H1 (cell line): ENCODE measurements around the gene HNRNPA1. TPM values are rescaled to one million over a fixed set of nuclear protein-coding genes. Genes with fewer than 3 reads are reported as not detected.

Experiments
- CTCF ChIA-PET: fragments of 300-600 bp; sonication (Branson Sonifier 250); formaldehyde crosslinking; loops from one replicate; lab custom pipeline; 2021; ENCODE audit not compliant: partially characterized antibody; lab: Charles Lee
- POLR2A ChIA-PET: fragments of 300-600 bp; sonication (Branson Sonifier 250); formaldehyde crosslinking; loops from one replicate; lab custom pipeline; 2021; ENCODE audit warnings: inconsistent platforms; ENCODE audit not compliant: partially characterized antibody; lab: Charles Lee
- DNase-seq, 2 experiments: peaks; one replicate each; pipeline versions ENCODE4 v3.0.0 to v3.0.0-alpha.2; 2010 to 2022; ENCODE audit warnings: low spot score in 2 of 2, low read depth in 1 of 2, mixed read lengths in 1 of 2
- FAIRE-seq: peaks from 2 replicates; lab custom pipeline; 2011; peaks lifted over from hg19 to GRCh38; lab: Jason Lieb, UNC
- H2AFZ ChIP-seq: 2 replicates; pipeline ENCODE4 v1.8.1; 2012; ENCODE audit warnings: low read length, inconsistent platforms
- H2AK5ac ChIP-seq: 2 replicates; pipeline ENCODE4 v1.6.1; 2013; ENCODE audit warnings: low read depth, low read length
- H2BK120ac ChIP-seq: replicated peaks from 2 replicates; pipeline ENCODE3; 2013; ENCODE audit warnings: low read depth, low read length, inconsistent platforms
- H2BK12ac ChIP-seq: 2 replicates; pipeline ENCODE4 v1.6.1; 2013; ENCODE audit warnings: low read depth, low read length
- H2BK15ac ChIP-seq: 2 replicates; pipeline ENCODE4 v1.6.1; 2013; ENCODE audit warnings: low read length
- H2BK20ac ChIP-seq: 2 replicates; pipeline ENCODE4 v1.6.1; 2013; ENCODE audit warnings: low read length
- H2BK5ac ChIP-seq: 2 replicates; pipeline ENCODE4 v1.6.1; 2013; ENCODE audit warnings: low read depth, low read length
- H3K14ac ChIP-seq: 2 replicates; pipeline ENCODE4 v1.6.1; 2013; ENCODE audit warnings: inconsistent platforms; ENCODE audit not compliant: insufficient read length
- H3K18ac ChIP-seq: 2 replicates; pipeline ENCODE4 v1.6.1; 2013; ENCODE audit warnings: low read length; ENCODE audit errors: extremely low read depth
- H3K23ac ChIP-seq: 2 replicates; pipeline ENCODE4 v1.6.1; 2013; ENCODE audit warnings: inconsistent platforms; ENCODE audit not compliant: insufficient read length
- H3K23me2 ChIP-seq: 2 replicates; pipeline ENCODE4 v1.6.1; 2013; ENCODE audit warnings: low read depth, low read length
- H3K27ac ChIP-seq: 2 replicates; pipeline ENCODE4 v1.6.1; 2011; ENCODE audit warnings: low read depth, low read length, inconsistent platforms
- H3K27me3 ChIP-seq, 4 experiments: replicated peaks in 1 of 4; 1 replicate in 1 of 4; 2 replicates in 3 of 4; pipeline versions ENCODE4 v1.6.1 to v1.8.1; 2011 to 2013; ENCODE audit warnings: low read length in 3 of 4, mild to moderate bottlenecking in 3 of 4, inconsistent platforms in 2 of 4, mixed read lengths in 2 of 4, moderate library complexity in 1 of 4; ENCODE audit not compliant: control insufficient read depth in 3 of 4, insufficient read depth in 3 of 4; ENCODE audit errors: extremely low read depth in 1 of 4
- H3K36me3 ChIP-seq, 4 experiments: 2 replicates each; pipeline versions ENCODE4 v1.6.1 to v1.8.1; 2011 to 2013; ENCODE audit warnings: mild to moderate bottlenecking in 4 of 4, low read length in 3 of 4, moderate library complexity in 2 of 4, control low read depth in 1 of 4, inconsistent platforms in 1 of 4; ENCODE audit not compliant: insufficient read depth in 4 of 4, control insufficient read depth in 2 of 4
- H3K4ac ChIP-seq: replicated peaks from 2 replicates; pipeline ENCODE3; 2013; ENCODE audit warnings: low read length, low read depth, mixed read lengths, inconsistent platforms; ENCODE audit not compliant: insufficient read length
- H3K4me1 ChIP-seq, 4 experiments: replicated peaks in 1 of 4; 1 replicate in 1 of 4; 2 replicates in 3 of 4; pipeline versions ENCODE4 v1.6.1 to v1.8.1; 2011 to 2013; ENCODE audit warnings: low read length in 3 of 4, inconsistent platforms in 2 of 4, mixed read lengths in 1 of 4; ENCODE audit not compliant: insufficient read depth in 4 of 4, control insufficient read depth in 3 of 4
- H3K4me2 ChIP-seq, 2 experiments: 2 replicates each; pipeline versions ENCODE4 v1.6.1 to v1.8.1; 2011 to 2013; ENCODE audit warnings: low read depth in 2 of 2, low read length in 2 of 2, control low read depth in 1 of 2, inconsistent platforms in 1 of 2, mild to moderate bottlenecking in 1 of 2; ENCODE audit not compliant: insufficient read depth in 1 of 2
- H3K4me3 ChIP-seq, 4 experiments: fragments of 200-600, 300-600 bp in 1 of 4; sonication (generic), shearing (Covaris generic), sonication (Bioruptor Twin) in 1 of 4; 2 replicates each; pipeline versions ENCODE4 v1.5.1 to v1.8.1; 2011 to 2016; ENCODE audit warnings: low read length in 4 of 4, low read depth in 3 of 4, control low read depth in 2 of 4, inconsistent platforms in 2 of 4, mild to moderate bottlenecking in 2 of 4, mixed read lengths in 1 of 4, moderate library complexity in 1 of 4; ENCODE audit not compliant: insufficient read depth in 2 of 4; ENCODE audit errors: extremely low read depth in 1 of 4
- H3K56ac ChIP-seq: replicated peaks from 2 replicates; pipeline ENCODE3; 2013; ENCODE audit warnings: low read depth, mild to moderate bottlenecking, mixed read lengths, low read length, inconsistent platforms; ENCODE audit not compliant: insufficient read length
- H3K79me1 ChIP-seq: 2 replicates; pipeline ENCODE4 v1.6.1; 2013; ENCODE audit warnings: low read depth, low read length, control low read depth
- H3K79me2 ChIP-seq, 2 experiments: 2 replicates each; pipeline versions ENCODE4 v1.6.1 to v1.8.1; 2012 to 2013; ENCODE audit warnings: low read length in 2 of 2, mild to moderate bottlenecking in 2 of 2, inconsistent platforms in 1 of 2; ENCODE audit not compliant: insufficient read depth in 2 of 2, control insufficient read depth in 1 of 2
- H3K9ac ChIP-seq, 4 experiments: replicated peaks in 1 of 4; 1 replicate in 1 of 4; 2 replicates in 3 of 4; pipeline versions ENCODE4 v1.6.1 to v1.8.1; 2011 to 2013; ENCODE audit warnings: low read depth in 3 of 4, low read length in 3 of 4, control low read depth in 2 of 4, mild to moderate bottlenecking in 2 of 4, moderate library complexity in 2 of 4, inconsistent platforms in 1 of 4; ENCODE audit errors: extremely low read depth in 1 of 4
- H3K9me3 ChIP-seq, 2 experiments: 2 replicates each; pipeline versions ENCODE4 v1.6.1 to v1.8.1; 2012 to 2013; ENCODE audit warnings: mild to moderate bottlenecking in 2 of 2, moderate library complexity in 2 of 2, control low read depth in 1 of 2, inconsistent platforms in 1 of 2, low read depth in 1 of 2, low read length in 1 of 2, mixed read lengths in 1 of 2; ENCODE audit not compliant: insufficient read depth in 2 of 2
- H4K20me1 ChIP-seq, 2 experiments: replicated peaks in 1 of 2; 2 replicates each; pipeline versions ENCODE3 to v1.8.1; 2011 to 2013; ENCODE audit warnings: inconsistent platforms in 2 of 2, low read length in 2 of 2, mild to moderate bottlenecking in 1 of 2; ENCODE audit not compliant: insufficient read depth in 2 of 2, control insufficient read depth in 1 of 2
- H4K5ac ChIP-seq: 2 replicates; pipeline ENCODE4 v1.6.1; 2013; ENCODE audit warnings: low read length, low read depth, mixed read lengths, inconsistent platforms; ENCODE audit not compliant: insufficient read length
- H4K8ac ChIP-seq: 2 replicates; pipeline ENCODE4 v1.8.0; 2013; ENCODE audit warnings: mild to moderate bottlenecking, moderate library complexity, low read length, inconsistent platforms; ENCODE audit not compliant: insufficient read depth; ENCODE audit errors: extremely low read depth
- H4K91ac ChIP-seq: replicated peaks from 2 replicates; pipeline ENCODE3; 2013; ENCODE audit warnings: low read length, mixed read lengths, inconsistent platforms; ENCODE audit not compliant: insufficient read length
- ATF2 ChIP-seq: IDR thresholded peaks from 2 replicates; pipeline ENCODE4 v1.6.1; 2012; ENCODE audit warnings: low read length, inconsistent platforms
- CHD1 ChIP-seq: IDR thresholded peaks from 2 replicates; pipeline ENCODE4 v1.6.1; 2012; ENCODE audit warnings: low read depth, low read length, improper control_type of control experiment
- CHD2 ChIP-seq: IDR thresholded peaks from 2 replicates; pipeline ENCODE4 v1.6.1; 2012; ENCODE audit warnings: low read length, improper control_type of control experiment
- CTBP2 ChIP-seq: IDR thresholded peaks from 2 replicates; pipeline ENCODE4 v1.7.0; 2011; ENCODE audit warnings: borderline replicate concordance, mild to moderate bottlenecking, moderate library complexity, mixed read lengths, low read length; ENCODE audit not compliant: insufficient read depth, insufficient read length
- FOSL1 ChIP-seq: IDR thresholded peaks from 2 replicates; pipeline ENCODE4 v1.6.1; 2011; ENCODE audit warnings: mild to moderate bottlenecking, low read depth, low read length, moderate library complexity; ENCODE audit not compliant: insufficient read depth
- HDAC6 ChIP-seq: IDR thresholded peaks from one replicate; pipeline ENCODE4 v1.7.1; 2012; ENCODE audit warnings: low read depth, mild to moderate bottlenecking, inconsistent platforms, low read length, moderate library complexity
- MAX ChIP-seq: IDR thresholded peaks from 2 replicates; pipeline ENCODE4 v1.6.1; 2012; ENCODE audit warnings: inconsistent platforms
- WGBS, 2 experiments: shearing (Covaris generic) in 1 of 2; methylation state at CpG; one replicate each; pipeline versions ENCODE4 v1.1.6 to v1.1.7; 2013 to 2015; ENCODE audit warnings: low lambda C conversion rate in 2 of 2, mixed read lengths in 2 of 2, inconsistent platforms in 1 of 2, low coverage in 1 of 2, missing lambda C conversion rate in 1 of 2; ENCODE audit not compliant: insufficient replicate concordance in 2 of 2, insufficient coverage in 1 of 2, insufficient read length in 1 of 2; ENCODE audit errors: extremely low coverage in 1 of 2, missing lambda C conversion rate in 1 of 2; 5-methylcytosine and 5-hydroxymethylcytosine counted together
- polyA plus RNA-seq, 7 experiments: library from polyadenylated mRNA; depleted of rRNA in 3 of 7; stranded (reverse) in 5 of 7; unstranded in 2 of 7; fragments of >200 nt in 5 of 7; fragments of 200-250 nt in 2 of 7; gene quantifications; 1 replicate in 5 of 7; 2 replicates in 1 of 7; 4 replicates in 1 of 7; pipeline versions ENCODE4 v1.2.1 to v1.2.3, GENCODE V29; 2011 to 2013; ENCODE audit warnings: missing spikeins in 2 of 7, mixed read lengths in 2 of 7
- total RNA-seq: library from RNA; stranded (reverse); fragmentation: NEBNext Ultra II Directional; extraction: Animal tissue kit (Norgen Biotek cat#: 25700); gene quantifications from 2 replicates; pipeline ENCODE4 v1.2.1, GENCODE V29; 2021

HNRNPA1 gene
- total and polyA plus RNA-seq, 2 of the 8 experiments (the other 6 are each of a cell fraction or from before 2014, with no cell fraction given), result 835 to 2,738 TPM

- WGBS, 2 experiments, result 91% methylated on average over 4 of the region's 4 CpGs; no CpG with 5 or more reads in 1 of the 2 experiments
- POLR2A ChIA-PET, result interaction anchor here (0.6 to 44.8 kb wide), 8 partner anchors 9 to 202 kb away, joined by 3 to 1006 read pairs (median 9); partner anchors contain the start of genes CBX5 and HNRNPA1
These were observed 27.3 kb upstream of the HNRNPA1 start for GRCh38 chr12:54253240-54253639.

More at GRCh38 chr12:54253240-54253639, 27.3 kb upstream of the HNRNPA1 start:
- no peak for DNase-seq
- Histone ChIP-seq H3K4me3 (no peak overlapping the region), H3K79me2 (peaks cover 0 to 34% of the 10 kb centered on the region in 2 experiments; a peak in 3 of 4 replicates), H2AK5ac (no peak overlapping the region), H4K5ac (no peak overlapping the region), H3K9me3 (no peaks in the 10 kb centered on the region), H3K27me3 (no peaks in the 10 kb centered on the region), H4K8ac (no peak overlapping the region), H4K20me1 (peaks cover 1 to 4% of the 10 kb centered on the region in 2 experiments), H4K91ac (no peak overlapping the region), H3K27ac (no peak overlapping the region), H3K56ac (no peak overlapping the region), H2AFZ (no peak overlapping the region), H3K4ac (no peak overlapping the region), H3K23ac (no peak overlapping the region), H2BK20ac (no peak overlapping the region), H3K4me1 (peaks cover 0 to 8% (median 4%) of the 10 kb centered on the region in 4 experiments; a peak in 4 of 7 replicates), H3K14ac (no peak overlapping the region), H2BK15ac (no peak overlapping the region), H3K36me3 (peaks cover 15 to 61% (median 37%) of the 10 kb centered on the region in 4 experiments), H3K79me1 (peaks cover 2% of the 10 kb centered on the region), H3K9ac (no peak overlapping the region), H2BK5ac (no peak overlapping the region), H2BK120ac (no peak overlapping the region), H2BK12ac (no peak overlapping the region), H3K23me2 (no peaks in the 10 kb centered on the region), H3K4me2 (no peak overlapping the region), H3K18ac (no peak overlapping the region)
- FAIRE-seq, result no peak
- CTCF ChIA-PET, result interaction anchor here (1.1 to 6.7 kb wide), 12 partner anchors 11 to 109 kb away, joined by 3 to 90 read pairs (median 7); partner anchors contain the start of genes CBX5, HNRNPA1 and NFE2
- TF ChIP-seq HDAC6, result no peak
- TF ChIP-seq CHD2, result no peak
- no peak for TF ChIP-seq CHD1
- TF ChIP-seq FOSL1, result no peak
- TF ChIP-seq CTBP2, result no peak
- no peak for TF ChIP-seq MAX
- TF ChIP-seq ATF2, result no peak
